ENCODE results near the gene APOL6.
"Not testable (repeated sequence)": the region's sequence is repeated elsewhere in the genome, so short reads cannot be mapped to it uniquely, and the experiment has no call there.

GRCh38 chr22:35699852-35700251, 51.6 kb downstream of the APOL6 start:
- TF ChIP-seq BHLHE40 (IDR thresholded peaks at IDR 0.05; ENCODE audit: borderline replicate concordance); TARDBP (IDR thresholded peaks at IDR 0.05); FOXK2 (IDR thresholded peaks at IDR 0.05); NFRKB (IDR thresholded peaks at IDR 0.05); ELF4 (IDR thresholded peaks at IDR 0.05); SP1 (IDR thresholded peaks at IDR 0.05); PKNOX1 (IDR thresholded peaks at IDR 0.05); CTBP1 (IDR thresholded peaks at IDR 0.05; ENCODE audit: borderline replicate concordance); SUZ12 (IDR thresholded peaks at IDR 0.05); ZNF384 (IDR thresholded peaks at IDR 0.05); FOXA1 (IDR thresholded peaks at IDR 0.05); LEF1 (IDR thresholded peaks at IDR 0.05; ENCODE audit: borderline replicate concordance): not testable (repeated sequence)
